ENCODE results near the gene FGL2. TPM values are rescaled to one million over a fixed set of nuclear protein-coding genes. Genes with fewer than 3 reads are reported as not detected.
A peak's percentile ranks its signal among the peaks of the same experiment; 100 is the strongest.
"Not testable (repeated sequence)": the region's sequence is repeated elsewhere in the genome, so short reads cannot be mapped to it uniquely, and the experiment has no call there.

The FGL2 gene
- total RNA-seq, 4 donors from 2014 or later: 23.1 to 45.2 (median 33.6) TPM

DNA sequence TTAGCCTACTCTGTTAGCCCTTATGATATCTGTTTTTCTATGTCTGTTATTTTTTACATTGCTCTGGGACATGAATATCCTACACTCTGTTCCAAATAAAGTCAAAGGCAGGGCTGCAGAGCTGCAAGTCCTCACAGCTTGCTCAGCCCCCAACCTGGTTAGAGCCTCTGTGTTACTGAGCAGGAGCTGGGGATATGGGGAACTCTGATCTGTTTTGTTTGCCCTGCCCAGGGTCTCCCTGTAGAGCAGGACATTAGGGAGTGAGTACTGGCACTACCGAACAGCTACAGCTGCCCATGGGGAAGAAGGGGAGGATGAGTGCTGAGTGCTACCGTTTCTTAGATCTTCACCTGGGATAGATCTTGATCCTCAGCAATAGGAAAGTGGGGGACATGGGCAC lies 32.8 kb upstream of the FGL2 start:
- no peak overlapping the region for H3K27ac ChIP-seq
- H3K4me3 ChIP-seq: no peak overlapping the region
- H3K36me3 ChIP-seq: no peaks in the 10 kb centered on the region
- no peaks in the 10 kb centered on the region for H3K27me3 ChIP-seq
- 86% methylated on average over 2 of the region's 2 CpGs; no CpG with 5 or more reads in 1 of the 2 donors for WGBS, 2 donors (ENCODE audit: low coverage in 1 of 2)
- DNase-seq: no peak
- intact Hi-C loops (cut with DNase I; ENCODE audit: low total_unique reads) (no loop called here), in situ Hi-C loops (cut with MboI; ENCODE audit: low pct_ligation_motif_present in 1 of 4, low pct_unique_long_range_greater_than_20kb in 1 of 4, low sequenced_read_pairs in 3 of 4) (loop anchor here in 1 of 4 donors (25.0 kb wide), 1 partner anchor 95 kb away; no protein-coding TSS in a partner anchor)
- peaks cover 2 to 12% of the 10 kb centered on the region in 2 donors for H3K9me3 ChIP-seq
- H3K4me1 ChIP-seq: no peaks in the 10 kb centered on the region
- TF ChIP-seq POLR2A (IDR thresholded peaks at IDR 0.05): no peak
- TF ChIP-seq POLR2AphosphoS5 (IDR thresholded peaks at IDR 0.05): no peak
- TF ChIP-seq, protein P1, sequence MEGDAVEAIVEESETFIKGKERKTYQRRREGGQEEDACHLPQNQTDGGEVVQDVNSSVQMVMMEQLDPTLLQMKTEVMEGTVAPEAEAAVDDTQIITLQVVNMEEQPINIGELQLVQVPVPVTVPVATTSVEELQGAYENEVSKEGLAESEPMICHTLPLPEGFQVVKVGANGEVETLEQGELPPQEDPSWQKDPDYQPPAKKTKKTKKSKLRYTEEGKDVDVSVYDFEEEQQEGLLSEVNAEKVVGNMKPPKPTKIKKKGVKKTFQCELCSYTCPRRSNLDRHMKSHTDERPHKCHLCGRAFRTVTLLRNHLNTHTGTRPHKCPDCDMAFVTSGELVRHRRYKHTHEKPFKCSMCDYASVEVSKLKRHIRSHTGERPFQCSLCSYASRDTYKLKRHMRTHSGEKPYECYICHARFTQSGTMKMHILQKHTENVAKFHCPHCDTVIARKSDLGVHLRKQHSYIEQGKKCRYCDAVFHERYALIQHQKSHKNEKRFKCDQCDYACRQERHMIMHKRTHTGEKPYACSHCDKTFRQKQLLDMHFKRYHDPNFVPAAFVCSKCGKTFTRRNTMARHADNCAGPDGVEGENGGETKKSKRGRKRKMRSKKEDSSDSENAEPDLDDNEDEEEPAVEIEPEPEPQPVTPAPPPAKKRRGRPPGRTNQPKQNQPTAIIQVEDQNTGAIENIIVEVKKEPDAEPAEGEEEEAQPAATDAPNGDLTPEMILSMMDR (IDR thresholded peaks at IDR 0.05): no peak
- TF ChIP-seq EP300 (IDR thresholded peaks at IDR 0.05; ENCODE audit: low read depth): no peak

DNA sequence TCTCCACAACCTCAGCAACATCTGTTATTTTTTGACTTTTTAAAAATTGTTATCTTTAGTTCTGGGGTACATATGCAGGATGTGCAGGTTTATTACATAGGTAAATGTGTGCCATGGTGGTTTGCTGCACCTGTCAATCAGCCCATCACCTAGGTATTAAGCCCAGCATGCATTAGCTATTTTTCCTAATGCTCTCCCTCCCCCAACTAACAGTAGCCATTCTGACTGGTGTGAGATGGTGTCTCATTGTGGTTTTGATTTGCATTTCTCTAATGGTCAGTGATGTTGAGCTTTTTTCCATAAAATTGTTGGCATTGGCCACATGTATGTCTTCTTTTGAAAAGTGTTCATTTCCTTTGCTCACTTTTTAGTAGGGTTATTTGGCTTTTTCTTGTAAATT lies 29.2 kb upstream of the FGL2 start:
- in situ Hi-C loops (cut with MboI; ENCODE audit: low pct_ligation_motif_present in 1 of 4, low pct_unique_long_range_greater_than_20kb in 1 of 4, low sequenced_read_pairs in 3 of 4): loop anchor here in 1 of 4 donors (25.0 kb wide), 1 partner anchor 91 kb away; no protein-coding TSS in a partner anchor
- H3K4me3 ChIP-seq: not testable (repeated sequence)

DNA sequence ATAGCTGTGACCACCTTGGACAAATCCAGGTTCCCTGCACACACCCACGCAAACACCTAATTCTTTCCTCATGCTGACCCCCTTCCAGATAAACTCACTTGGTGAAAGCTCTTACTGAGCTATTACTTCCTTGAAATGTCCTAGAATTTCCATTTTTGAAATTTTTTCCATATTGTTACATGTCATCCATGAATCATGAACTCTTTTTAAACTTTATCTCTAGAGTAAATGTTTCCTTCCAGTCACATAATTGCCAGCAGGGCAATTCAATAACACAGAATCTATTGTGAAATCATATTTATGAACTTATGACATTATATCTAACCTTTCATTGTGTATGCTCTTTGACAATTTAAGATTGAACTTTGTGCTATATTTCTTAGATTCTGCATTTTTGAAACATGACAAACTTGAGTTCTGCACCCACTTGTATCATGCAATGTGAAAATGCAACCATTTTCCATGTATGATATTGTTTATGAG lies 26.8 kb upstream of the FGL2 start:
- Histone ChIP-seq H3K27ac (peak overlapping the region; percentile 6 to 42 (median 18)), H3K9me3 (peaks cover 2 to 12% of the 10 kb centered on the region in 2 donors), H3K36me3 (no peaks in the 10 kb centered on the region), H3K27me3 (no peaks in the 10 kb centered on the region), H3K4me3 (no peak overlapping the region), H3K4me1 (peaks cover 0 to 14% (median 2%) of the 10 kb centered on the region in 4 donors)
- intact Hi-C loops (cut with DNase I; ENCODE audit: low total_unique reads): no loop called here
- TF ChIP-seq POLR2AphosphoS5 (IDR thresholded peaks at IDR 0.05): no peak
- TF ChIP-seq, protein P1 (IDR thresholded peaks at IDR 0.05): no peak
- no peak for TF ChIP-seq POLR2A (IDR thresholded peaks at IDR 0.05)
- TF ChIP-seq EP300 (IDR thresholded peaks at IDR 0.05; ENCODE audit: low read depth): no peak
- no peak for DNase-seq
- in situ Hi-C loops (cut with MboI; ENCODE audit: low pct_ligation_motif_present in 1 of 4, low pct_unique_long_range_greater_than_20kb in 1 of 4, low sequenced_read_pairs in 3 of 4): loop anchor here in 1 of 4 donors (25.0 kb wide), 1 partner anchor 89 kb away; no protein-coding TSS in a partner anchor
- WGBS, 2 donors (ENCODE audit: low coverage in 1 of 2): 50 to 82% methylated on average over 1 of the region's 1 CpG

More for the DNA sequence above, 29.2 kb upstream of the FGL2 start:
- peaks cover 0 to 14% (median 2%) of the 10 kb centered on the region in 4 donors for H3K4me1 ChIP-seq
- H3K36me3 ChIP-seq; H3K27ac ChIP-seq; H3K27me3 ChIP-seq; intact Hi-C loops (cut with DNase I; ENCODE audit: low total_unique reads); DNase-seq: not testable (repeated sequence)
- H3K9me3 ChIP-seq: peaks cover 2 to 12% of the 10 kb centered on the region in 2 donors

DNA sequence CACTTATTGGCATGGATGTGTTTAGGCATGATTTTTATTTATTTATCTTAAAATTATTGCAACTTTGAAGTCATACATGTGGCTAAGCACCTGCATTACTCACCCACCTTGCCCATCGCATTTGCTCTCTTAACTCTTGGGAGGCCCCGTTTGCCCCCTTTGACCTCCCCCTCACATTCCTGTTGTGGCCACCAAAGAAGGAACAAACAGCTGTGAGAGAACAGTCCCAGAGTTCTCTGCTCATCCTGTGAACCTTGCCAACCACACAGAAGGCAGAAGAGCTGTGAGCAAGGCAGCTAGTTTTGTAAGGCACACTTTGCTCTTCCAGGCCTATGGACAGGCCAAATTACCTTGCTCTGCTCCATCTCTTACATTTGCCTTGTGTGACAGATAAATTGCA lies 23.6 kb upstream of the FGL2 start:
- intact Hi-C loops (cut with DNase I; ENCODE audit: low total_unique reads) (no loop called here), in situ Hi-C loops (cut with MboI; ENCODE audit: low pct_ligation_motif_present in 1 of 4, low pct_unique_long_range_greater_than_20kb in 1 of 4, low sequenced_read_pairs in 3 of 4) (no loop called here)
- no peak for TF ChIP-seq POLR2A (IDR thresholded peaks at IDR 0.05)
- TF ChIP-seq, protein P1 (IDR thresholded peaks at IDR 0.05): no peak
- TF ChIP-seq EP300 (IDR thresholded peaks at IDR 0.05; ENCODE audit: low read depth): no peak
- no peak for TF ChIP-seq POLR2AphosphoS5 (IDR thresholded peaks at IDR 0.05)
- peaks cover 0 to 14% (median 2%) of the 10 kb centered on the region in 4 donors for H3K4me1 ChIP-seq
- H3K36me3 ChIP-seq: no peaks in the 10 kb centered on the region
- no peak overlapping the region for H3K4me3 ChIP-seq
- no peak for DNase-seq
- no peak overlapping the region for H3K27ac ChIP-seq
- no peaks in the 10 kb centered on the region for H3K9me3 ChIP-seq
- H3K27me3 ChIP-seq: no peaks in the 10 kb centered on the region
- WGBS, 2 donors (ENCODE audit: low coverage in 1 of 2): 64% methylated on average over 2 of the region's 2 CpGs; no CpG with 5 or more reads in 1 of the 2 donors

DNA sequence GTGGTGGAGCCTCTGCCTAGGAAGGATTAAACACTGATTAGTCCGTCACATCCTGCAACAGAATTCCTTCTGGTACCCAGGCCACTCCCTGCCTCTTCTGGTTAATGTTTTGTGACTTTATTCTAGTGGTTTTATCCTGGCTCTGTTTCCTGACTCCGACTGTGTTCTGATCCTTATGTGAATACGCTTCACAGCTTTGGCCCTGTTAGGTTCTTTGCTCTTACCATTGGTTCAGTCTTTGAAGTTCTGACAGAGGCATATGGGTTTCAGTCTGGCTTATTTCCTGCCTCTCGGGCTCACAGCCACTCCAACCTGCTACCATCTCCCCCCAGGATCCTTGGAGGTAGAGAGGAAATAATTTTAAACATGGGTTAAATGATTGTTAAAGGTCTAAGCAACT lies 23.2 kb upstream of the FGL2 start:
- WGBS, 2 donors (ENCODE audit: low coverage in 1 of 2): 84 to 91% methylated on average over 4 of the region's 4 CpGs
- intact Hi-C loops (cut with DNase I; ENCODE audit: low total_unique reads) (no loop called here), in situ Hi-C loops (cut with MboI; ENCODE audit: low pct_ligation_motif_present in 1 of 4, low pct_unique_long_range_greater_than_20kb in 1 of 4, low sequenced_read_pairs in 3 of 4) (no loop called here)
- Histone ChIP-seq H3K4me3 (no peak overlapping the region), H3K9me3 (no peaks in the 10 kb centered on the region), H3K4me1 (peaks cover 0 to 14% (median 2%) of the 10 kb centered on the region in 4 donors), H3K27me3 (no peaks in the 10 kb centered on the region), H3K36me3 (no peaks in the 10 kb centered on the region), H3K27ac (no peak overlapping the region)
- TF ChIP-seq POLR2AphosphoS5 (IDR thresholded peaks at IDR 0.05): no peak
- no peak for TF ChIP-seq EP300 (IDR thresholded peaks at IDR 0.05; ENCODE audit: low read depth)
- no peak for TF ChIP-seq POLR2A (IDR thresholded peaks at IDR 0.05)
- TF ChIP-seq, protein P1 (IDR thresholded peaks at IDR 0.05): no peak
- DNase-seq: no peak

Measured in transverse colon (tissue), 4 donors.